CD14-positive monocyte (primary cell): ENCODE data around the gene MPRIP. TPM values are rescaled to one million over a fixed set of nuclear protein-coding genes. Genes with fewer than 3 reads are reported as not detected.
A peak's percentile ranks its signal among the peaks of the same experiment; 100 is the strongest.

Source experiments
- DNase-seq, 3 donors: peaks; one replicate each; pipeline ENCODE4 v3.0.0-alpha.2; 2011 to 2022
- H2AFZ ChIP-seq: 2 replicates; pipeline ENCODE4 v1.6.0; 2012; ENCODE audit warnings: mild to moderate bottlenecking, low read depth, low read length, inconsistent platforms; ENCODE audit not compliant: insufficient read depth, poor library complexity, severe bottlenecking
- H3K27ac ChIP-seq, 2 donors: 1 replicate in 1 of 2; 2 replicates in 1 of 2; pipeline ENCODE4 v1.5.1; 2012 to 2013; ENCODE audit warnings: low read length in 2 of 2, control low read depth in 1 of 2, inconsistent platforms in 1 of 2, low read depth in 1 of 2, mild to moderate bottlenecking in 1 of 2
- H3K27me3 ChIP-seq, 2 donors: one replicate each; pipeline versions ENCODE4 v1.6.0 to v1.6.1; 2011 to 2013; ENCODE audit warnings: low read length in 2 of 2; ENCODE audit not compliant: control insufficient read depth in 2 of 2, insufficient read depth in 2 of 2
- H3K36me3 ChIP-seq, 2 donors: replicated peaks in 1 of 2; 1 replicate in 1 of 2; 2 replicates in 1 of 2; pipeline versions ENCODE4 v1.5.1 to v1.6.1; 2012 to 2013; ENCODE audit warnings: low read length in 2 of 2, control low read depth in 1 of 2, inconsistent platforms in 1 of 2, mild to moderate bottlenecking in 1 of 2; ENCODE audit not compliant: insufficient read depth in 2 of 2, control insufficient read depth in 1 of 2
- H3K4me1 ChIP-seq, 2 donors: 1 replicate in 1 of 2; 2 replicates in 1 of 2; pipeline versions ENCODE4 v1.5.1 to v1.6.1; 2012 to 2013; ENCODE audit warnings: low read length in 2 of 2, control low read depth in 1 of 2, inconsistent platforms in 1 of 2, mild to moderate bottlenecking in 1 of 2, moderate library complexity in 1 of 2; ENCODE audit not compliant: insufficient read depth in 2 of 2, control insufficient read depth in 1 of 2
- H3K4me2 ChIP-seq: replicated peaks from 2 replicates; pipeline ENCODE3; 2012; ENCODE audit warnings: low read length, moderate library complexity, mild to moderate bottlenecking; ENCODE audit not compliant: poor library complexity, severe bottlenecking; ENCODE audit errors: extremely low read depth
- H3K4me3 ChIP-seq, 3 experiments: fragments of 200-600 bp in 1 of 3; sonication (generic) in 1 of 3; replicated peaks in 1 of 3; 1 replicate in 2 of 3; 2 replicates in 1 of 3; pipeline ENCODE4 v1.5.1; 2011 to 2013; ENCODE audit warnings: low read length in 3 of 3, mild to moderate bottlenecking in 3 of 3, control low read depth in 2 of 3, low read depth in 2 of 3, inconsistent platforms in 1 of 3, moderate library complexity in 1 of 3
- H3K79me2 ChIP-seq: 2 replicates; pipeline ENCODE4 v1.6.0; 2012; ENCODE audit warnings: mild to moderate bottlenecking, control low read depth, inconsistent platforms, low read length, moderate library complexity; ENCODE audit not compliant: insufficient read depth
- H3K9ac ChIP-seq: 2 replicates; pipeline ENCODE4 v1.6.0; 2017; ENCODE audit warnings: low read length, mild to moderate bottlenecking; ENCODE audit not compliant: insufficient read depth, poor library complexity, severe bottlenecking
- H3K9me3 ChIP-seq, 2 donors: replicated peaks in 1 of 2; 1 replicate in 1 of 2; 2 replicates in 1 of 2; pipeline versions ENCODE4 v1.5.1 to v1.6.1; 2012 to 2013; ENCODE audit warnings: low read length in 2 of 2, control low read depth in 1 of 2; ENCODE audit not compliant: control insufficient read depth in 1 of 2, insufficient read depth in 1 of 2
- H4K20me1 ChIP-seq: 2 replicates; pipeline ENCODE4 v1.6.0; 2012; ENCODE audit warnings: mild to moderate bottlenecking, low read length, control low read depth, moderate library complexity; ENCODE audit not compliant: insufficient read depth
- H3K27ac Mint-ChIP-seq, 7 donors: one replicate each; pipeline ENCODE4 v1.8.0; 2020; ENCODE audit warnings: mild to moderate bottlenecking in 7 of 7, mixed read lengths in 7 of 7, moderate library complexity in 6 of 7, inconsistent platforms in 2 of 7
- H3K27me3 Mint-ChIP-seq, 3 donors: one replicate each; pipeline ENCODE4 v1.8.0; 2021 to 2022; ENCODE audit warnings: low read depth in 3 of 3, mild to moderate bottlenecking in 3 of 3, mixed read lengths in 3 of 3, moderate library complexity in 3 of 3, inconsistent platforms in 1 of 3
- H3K36me3 Mint-ChIP-seq, 2 donors: one replicate each; pipeline ENCODE4 v1.8.0; 2020; ENCODE audit warnings: mixed read lengths in 2 of 2, inconsistent platforms in 1 of 2, mild to moderate bottlenecking in 1 of 2
- H3K4me1 Mint-ChIP-seq: one replicate; pipeline ENCODE4 v1.8.0; 2020; ENCODE audit warnings: mild to moderate bottlenecking, mixed read lengths
- H3K4me3 Mint-ChIP-seq, 2 donors: one replicate each; pipeline ENCODE4 v1.8.0; 2020; ENCODE audit warnings: mild to moderate bottlenecking in 2 of 2, mixed read lengths in 2 of 2, moderate library complexity in 1 of 2
- H3K9me3 Mint-ChIP-seq, 7 donors: one replicate each; pipeline ENCODE4 v1.8.0; 2020 to 2022; ENCODE audit warnings: mixed read lengths in 7 of 7, mild to moderate bottlenecking in 6 of 7, moderate library complexity in 6 of 7, inconsistent platforms in 2 of 7
- WGBS: methylation state at CpG from one replicate; pipeline ENCODE4 v1.1.5; 2013; ENCODE audit warnings: missing lambda C conversion rate; ENCODE audit not compliant: insufficient coverage; 5-methylcytosine and 5-hydroxymethylcytosine counted together
- intact Hi-C, 2 donors: fragments of 100-400 bp; cut with micrococcal nuclease; formaldehyde crosslinking; loops; one replicate each; pipeline versions ENCODE4 v1.15.0 to v1.15.1; 2023
- polyA plus RNA-seq, 3 donors: library from polyadenylated mRNA; depleted of rRNA in 1 of 3; unstranded in 2 of 3; stranded (reverse) in 1 of 3; fragments of 300-500 nt in 2 of 3; fragments of >200 nt in 1 of 3; fragmentation: Illumina TruSeq in 2 of 3; gene quantifications; 1 replicate in 2 of 3; 2 replicates in 1 of 3; pipeline ENCODE4 v1.2.3, GENCODE V29; 2012 to 2021
- TF ChIP-seq, protein P1 (sequence below): fragments of 200-600 bp; IDR thresholded peaks from one replicate; pipeline ENCODE4 v1.8.0; 2022; ENCODE audit warnings: antibody characterized with exemption, mild to moderate bottlenecking

Gene MPRIP
- polyA plus RNA-seq, 3 donors: 2.0 to 48.7 (median 2.5) TPM

DNA sequence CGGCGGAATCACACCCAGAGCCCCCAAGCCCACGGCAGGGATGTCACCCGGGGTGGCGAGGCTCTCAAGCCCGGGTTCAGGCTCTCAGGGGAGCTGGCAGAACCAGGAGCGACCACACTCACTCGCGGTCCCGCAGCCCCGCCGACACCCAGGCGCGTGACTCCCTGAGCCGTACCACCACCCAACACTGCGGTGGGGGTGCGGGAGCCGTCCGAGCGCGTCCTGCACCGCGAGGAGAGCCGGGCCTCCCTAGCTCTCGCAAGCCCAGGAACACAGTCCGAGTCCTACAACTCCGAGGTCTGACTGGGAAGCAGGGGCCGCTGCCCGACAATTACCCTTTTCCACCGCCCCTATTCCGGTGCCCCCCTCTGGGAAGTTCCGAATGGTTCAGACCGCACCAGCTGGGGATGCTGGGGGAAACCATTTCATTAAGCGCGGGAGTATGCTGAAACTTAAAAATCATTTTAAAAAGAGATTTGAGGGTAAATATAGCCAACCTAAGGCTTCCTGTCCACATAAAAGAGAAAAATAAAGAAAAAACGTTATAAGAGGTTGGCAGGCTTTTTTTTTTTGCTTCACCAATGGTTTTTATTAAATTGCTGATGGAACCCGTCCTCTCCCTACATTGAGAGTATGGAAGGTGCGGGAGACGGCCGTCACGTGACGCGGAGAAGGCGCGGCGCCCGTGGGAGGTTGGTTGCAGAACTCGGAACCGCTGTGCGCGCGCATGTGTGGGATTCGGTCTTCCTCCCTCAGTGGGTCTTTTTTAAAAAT is 195.0 kb downstream of the MPRIP start, which contains the start of gene FLCN:
FLCN (minus strand) TSS at position 143 of the 774 bp plus-strand sequence. CDS start 9,031 bp downstream, outside the sequence.
- Histone ChIP-seq H3K27ac (peak within 1 kb of the TSS; percentile 76 to 100), H3K4me1 (peaks cover 20 to 26% of the 10 kb centered on the region in 2 donors), H3K9me3 (no peaks in the 10 kb centered on the region), H3K4me3 (peak within 1 kb of the TSS; percentile 94 to 98 (median 95)), H3K27me3 (no peaks in the 10 kb centered on the region), H3K36me3 (peaks cover 7 to 9% of the 10 kb centered on the region in 2 donors), H3K9ac (peak within 1 kb of the TSS; percentile 99), H3K79me2 (peaks cover 47% of the 10 kb centered on the region), H3K4me2 (peak within 1 kb of the TSS; percentile 89), H4K20me1 (peaks cover 38% of the 10 kb centered on the region), H2AFZ (peak within 1 kb of the TSS; percentile 98)
- H3K27me3 Mint-ChIP-seq: peaks cover 0 to 5% (median 4%) of the 10 kb centered on the region in 3 donors
- peak; percentile 89 to 93 (median 91) for DNase-seq
- TF ChIP-seq, protein P1, sequence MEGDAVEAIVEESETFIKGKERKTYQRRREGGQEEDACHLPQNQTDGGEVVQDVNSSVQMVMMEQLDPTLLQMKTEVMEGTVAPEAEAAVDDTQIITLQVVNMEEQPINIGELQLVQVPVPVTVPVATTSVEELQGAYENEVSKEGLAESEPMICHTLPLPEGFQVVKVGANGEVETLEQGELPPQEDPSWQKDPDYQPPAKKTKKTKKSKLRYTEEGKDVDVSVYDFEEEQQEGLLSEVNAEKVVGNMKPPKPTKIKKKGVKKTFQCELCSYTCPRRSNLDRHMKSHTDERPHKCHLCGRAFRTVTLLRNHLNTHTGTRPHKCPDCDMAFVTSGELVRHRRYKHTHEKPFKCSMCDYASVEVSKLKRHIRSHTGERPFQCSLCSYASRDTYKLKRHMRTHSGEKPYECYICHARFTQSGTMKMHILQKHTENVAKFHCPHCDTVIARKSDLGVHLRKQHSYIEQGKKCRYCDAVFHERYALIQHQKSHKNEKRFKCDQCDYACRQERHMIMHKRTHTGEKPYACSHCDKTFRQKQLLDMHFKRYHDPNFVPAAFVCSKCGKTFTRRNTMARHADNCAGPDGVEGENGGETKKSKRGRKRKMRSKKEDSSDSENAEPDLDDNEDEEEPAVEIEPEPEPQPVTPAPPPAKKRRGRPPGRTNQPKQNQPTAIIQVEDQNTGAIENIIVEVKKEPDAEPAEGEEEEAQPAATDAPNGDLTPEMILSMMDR: no peak
- peaks cover 26% of the 10 kb centered on the region for H3K4me1 Mint-ChIP-seq
- intact Hi-C loops: loop anchor here (2.0 to 10.0 kb wide), 3 partner anchors 44 to 192 kb away; partner anchors contain the start of genes COPS3 (in 2 of the 2) and MPRIP (in 1 of the 2)
- WGBS: 0% methylated on average over 27 of the region's 53 CpGs
- H3K4me3 Mint-ChIP-seq: peak within 1 kb of the TSS; percentile 95 to 97
- peak within 1 kb of the TSS; percentile 94 to 99 (median 99) for H3K27ac Mint-ChIP-seq
- H3K36me3 Mint-ChIP-seq: peaks cover 5 to 10% of the 10 kb centered on the region in 2 donors
- H3K9me3 Mint-ChIP-seq: peaks cover 0 to 2% (median 0%) of the 10 kb centered on the region in 7 donors

DNA sequence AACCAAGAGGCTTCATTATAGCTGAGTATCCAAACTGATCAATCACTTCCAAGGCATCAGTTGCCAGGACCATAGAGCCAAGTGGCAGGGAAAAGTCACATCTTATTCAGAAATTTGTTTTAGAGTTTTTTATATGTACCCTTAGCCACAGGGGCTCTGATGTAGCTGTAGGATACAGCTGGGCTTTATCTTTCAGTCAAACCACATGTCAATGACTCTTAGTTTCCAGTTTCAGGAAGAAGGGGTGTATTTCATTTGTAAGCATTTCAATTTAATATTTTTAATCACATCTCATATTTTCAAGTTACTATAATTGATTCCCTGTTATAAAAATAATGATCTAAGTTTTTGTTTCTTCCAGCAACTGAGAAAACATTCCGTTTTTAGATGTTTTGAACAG is 197.6 kb downstream of the MPRIP start:
- H3K4me1 ChIP-seq: peaks cover 20 to 26% of the 10 kb centered on the region in 2 donors
- no peak overlapping the region for H3K27ac ChIP-seq
- peaks cover 22% of the 10 kb centered on the region for H3K79me2 ChIP-seq
- no peaks in the 10 kb centered on the region for H3K9me3 ChIP-seq
- H3K4me2 ChIP-seq: no peak overlapping the region
- no peaks in the 10 kb centered on the region for H3K36me3 ChIP-seq
- H4K20me1 ChIP-seq: peaks cover 15% of the 10 kb centered on the region
- no CpG with 5 or more reads among the region's 1 CpG for WGBS
- H3K9ac ChIP-seq: no peak overlapping the region
- H3K4me1 Mint-ChIP-seq: peaks cover 26% of the 10 kb centered on the region
- peaks cover 0 to 5% (median 4%) of the 10 kb centered on the region in 3 donors for H3K27me3 Mint-ChIP-seq
- no peaks in the 10 kb centered on the region for H3K27me3 ChIP-seq
- no peaks in the 10 kb centered on the region for H3K36me3 Mint-ChIP-seq
- peaks cover 0 to 2% (median 0%) of the 10 kb centered on the region in 7 donors for H3K9me3 Mint-ChIP-seq
- intact Hi-C loops: loop anchor here (5.0 to 10.0 kb wide), 2 partner anchors 42 to 195 kb away; partner anchors contain the start of genes COPS3 (in 1 of the 2) and MPRIP (in 1 of the 2)
- TF ChIP-seq, protein P1: no peak
- DNase-seq: no peak
- no peak overlapping the region for H3K4me3 Mint-ChIP-seq
- no peak overlapping the region for H3K4me3 ChIP-seq
- H3K27ac Mint-ChIP-seq: no peak overlapping the region
- no peak overlapping the region for H2AFZ ChIP-seq
